SK-N-SH (cell line): Measurements from ENCODE around the gene TUFT1. TPM values are rescaled to one million over a fixed set of nuclear protein-coding genes. Genes with fewer than 3 reads are reported as not detected.

ENCODE experiments used
- CTCF ChIA-PET: fragments of 300-600, 350-600 bp; formaldehyde crosslinking; extraction: SDS; loops from one replicate; lab custom pipeline; 2021; lab: Yijun Ruan, JAX
- POLR2A ChIA-PET: fragments of 350-600 bp; sonication (Branson Sonifier 250); formaldehyde crosslinking; extraction: SDS; loops from one replicate; lab custom pipeline; 2020; ENCODE audit warnings: antibody characterized with exemption, inconsistent platforms; lab: Yijun Ruan, JAX
- DNase-seq: peaks from one replicate; pipeline ENCODE4 v3.0.0; 2012
- H2AFZ ChIP-seq: fragments of 200-600 bp; sonication (generic); 2 replicates; pipeline ENCODE4 v1.8.1; 2016; ENCODE audit warnings: antibody characterized with exemption, mild to moderate bottlenecking, low read depth
- H3F3A ChIP-seq: fragments of 200-600 bp; sonication (generic); replicated peaks from 2 replicates; pipeline ENCODE3; 2016; ENCODE audit warnings: antibody characterized with exemption, mild to moderate bottlenecking; ENCODE audit not compliant: insufficient read depth
- H3K27ac ChIP-seq, 2 experiments: fragments of 200-500 bp in 1 of 2; fragments of 200-600 bp in 1 of 2; sonication (Bioruptor generic) in 1 of 2; sonication (generic), shearing (Covaris generic) in 1 of 2; 2 replicates each; pipeline versions ENCODE4 v1.5.1 to v1.6.1; 2014 to 2016; ENCODE audit warnings: low read depth in 2 of 2, inconsistent platforms in 1 of 2, low read length in 1 of 2, mild to moderate bottlenecking in 1 of 2, mixed read lengths in 1 of 2
- H3K27me3 ChIP-seq: fragments of 200-600 bp; sonication (generic), shearing (Covaris generic); 2 replicates; pipeline ENCODE4 v1.6.1; 2016; ENCODE audit warnings: mixed run types; ENCODE audit not compliant: insufficient read depth
- H3K36me3 ChIP-seq, 2 experiments: fragments of 200-500 bp in 1 of 2; fragments of 200-600 bp in 1 of 2; sonication (Bioruptor generic) in 1 of 2; sonication (generic) in 1 of 2; replicated peaks in 1 of 2; 2 replicates each; pipeline versions ENCODE3 to v1.5.1; 2014 to 2016; ENCODE audit warnings: low read length in 1 of 2, mild to moderate bottlenecking in 1 of 2; ENCODE audit not compliant: insufficient read depth in 2 of 2, control insufficient read depth in 1 of 2
- H3K4me1 ChIP-seq, 2 experiments: fragments of 200-500 bp in 1 of 2; fragments of 200-600 bp in 1 of 2; sonication (Bioruptor generic) in 1 of 2; sonication (generic), shearing (Covaris generic) in 1 of 2; 2 replicates each; pipeline versions ENCODE4 v1.5.1 to v1.6.1; 2014 to 2016; ENCODE audit warnings: low read depth in 1 of 2, low read length in 1 of 2, mixed run types in 1 of 2; ENCODE audit not compliant: insufficient read depth in 2 of 2, control insufficient read depth in 1 of 2
- H3K4me2 ChIP-seq: fragments of 200-600 bp; sonication (generic), shearing (Covaris generic); 2 replicates; pipeline ENCODE4 v1.6.1; 2017; ENCODE audit warnings: mixed run types
- H3K4me3 ChIP-seq, 2 experiments: fragments of 200-500 bp in 1 of 2; fragments of 200-600 bp in 1 of 2; sonication (Bioruptor generic) in 1 of 2; sonication (generic), shearing (Covaris generic) in 1 of 2; 2 replicates each; pipeline versions ENCODE4 v1.5.1 to v1.8.1; 2014 to 2016; ENCODE audit warnings: low read depth in 2 of 2, inconsistent platforms in 1 of 2, low read length in 1 of 2, mild to moderate bottlenecking in 1 of 2, mixed read lengths in 1 of 2, moderate library complexity in 1 of 2
- H3K79me2 ChIP-seq: fragments of 200-600 bp; sonication (generic); 2 replicates; pipeline ENCODE4 v1.8.1; 2017; ENCODE audit warnings: mild to moderate bottlenecking; ENCODE audit not compliant: insufficient read depth
- H3K9ac ChIP-seq: fragments of 200-600 bp; sonication (generic); 2 replicates; pipeline ENCODE4 v1.6.1; 2017; ENCODE audit warnings: mixed run types
- H3K9me2 ChIP-seq: fragments of 200-600 bp; sonication (generic); 2 replicates; pipeline ENCODE4 v1.6.1; 2017; ENCODE audit warnings: mixed run types
- H3K9me3 ChIP-seq: fragments of 200-600 bp; sonication (generic); 2 replicates; pipeline ENCODE4 v1.6.1; 2017; ENCODE audit warnings: mixed run types, mild to moderate bottlenecking, moderate library complexity
- H4K20me1 ChIP-seq: fragments of 200-600 bp; sonication (generic); 2 replicates; pipeline ENCODE4 v1.6.1; 2017; ENCODE audit warnings: mild to moderate bottlenecking, mixed run types; ENCODE audit not compliant: insufficient read depth
- CTCF ChIP-seq: fragments of 200-600 bp; sonication (generic); IDR thresholded peaks from 2 replicates; pipeline ENCODE4 v1.6.1; 2017; ENCODE audit warnings: antibody characterized with exemption, mild to moderate bottlenecking, moderate library complexity
- EP300 ChIP-seq, 2 experiments: IDR thresholded peaks; 2 replicates each; pipeline versions ENCODE4 v1.4.0 to v1.6.1; 2012; ENCODE audit warnings: borderline replicate concordance in 1 of 2, low read depth in 1 of 2, low read length in 1 of 2
- EZH2phosphoT487 ChIP-seq: fragments of 200-600 bp; sonication (generic); IDR thresholded peaks from 2 replicates; pipeline ENCODE4 v1.6.1; 2017; ENCODE audit warnings: low read depth, mixed run types, mild to moderate bottlenecking, antibody characterized with exemption, moderate library complexity, borderline replicate concordance
- FOXJ3 ChIP-seq: sonication (generic); formaldehyde crosslinking; IDR thresholded peaks from 2 replicates; pipeline ENCODE4 v1.5.1; 2020; ENCODE audit warnings: mild to moderate bottlenecking, missing genetic modification reagents
- FOXM1 ChIP-seq: IDR thresholded peaks from 2 replicates; pipeline ENCODE4 v1.4.0; 2012; ENCODE audit warnings: low read depth, mild to moderate bottlenecking
- GABPA ChIP-seq: IDR thresholded peaks from 2 replicates; pipeline ENCODE4 v1.4.0; 2012; ENCODE audit warnings: low read depth, mild to moderate bottlenecking
- GATA2 ChIP-seq: sonication (generic); formaldehyde crosslinking; IDR thresholded peaks from 2 replicates; pipeline ENCODE4 v1.5.0; 2020; ENCODE audit warnings: mild to moderate bottlenecking, missing genetic modification reagents
- JUND ChIP-seq: IDR thresholded peaks from 2 replicates; pipeline ENCODE4 v1.4.0; 2012
- MXI1 ChIP-seq: IDR thresholded peaks from 2 replicates; pipeline ENCODE4 v1.6.1; 2012; ENCODE audit warnings: mild to moderate bottlenecking, low read depth, low read length, improper control_type of control experiment
- NRF1 ChIP-seq: IDR thresholded peaks from 2 replicates; pipeline ENCODE4 v1.6.1; 2012; ENCODE audit warnings: low read depth, mild to moderate bottlenecking, low read length
- POLR2AphosphoS5 ChIP-seq: IDR thresholded peaks from 2 replicates; pipeline ENCODE4 v1.6.1; 2012; ENCODE audit warnings: low read depth, low read length
- RCOR1 ChIP-seq: fragments of 150-350 bp; IDR thresholded peaks from 2 replicates; pipeline ENCODE4 v1.6.1; 2017; ENCODE audit warnings: antibody characterized with exemption, low read length
- SIN3A ChIP-seq: IDR thresholded peaks from 2 replicates; pipeline ENCODE4 v1.6.1; 2012; ENCODE audit warnings: low read depth, mild to moderate bottlenecking, low read length, moderate library complexity, borderline replicate concordance
- TAF1 ChIP-seq: IDR thresholded peaks from 2 replicates; pipeline ENCODE4 v1.6.1; 2012; ENCODE audit warnings: low read depth, mild to moderate bottlenecking, low read length, moderate library complexity, borderline replicate concordance
- TCF12 ChIP-seq: IDR thresholded peaks from 2 replicates; pipeline ENCODE4 v1.4.0; 2012
- TEAD4 ChIP-seq: IDR thresholded peaks from 2 replicates; pipeline ENCODE4 v1.4.0; 2012; ENCODE audit warnings: mild to moderate bottlenecking, borderline replicate concordance; ENCODE audit not compliant: insufficient read depth
- YY1 ChIP-seq: IDR thresholded peaks from 2 replicates; pipeline ENCODE4 v1.4.0; 2012; ENCODE audit warnings: low read depth, mild to moderate bottlenecking
- WGBS: methylation state at CpG from one replicate; pipeline ENCODE4 v1.1.6; 2017; ENCODE audit warnings: low lambda C conversion rate; 5-methylcytosine and 5-hydroxymethylcytosine counted together
- polyA plus RNA-seq, 3 experiments: library from polyadenylated mRNA; depleted of rRNA; stranded (reverse); fragments of >200 nt; gene quantifications; 2 replicates each; pipeline ENCODE4 v1.2.3, GENCODE V29; 2012
- TF ChIP-seq, protein P1 (sequence below): IDR thresholded peaks from 2 replicates; pipeline ENCODE4 v1.4.0; 2012; ENCODE audit warnings: low read depth
- TF ChIP-seq, protein P2 (sequence below): IDR thresholded peaks from 2 replicates; pipeline ENCODE4 v1.4.0; 2012; ENCODE audit warnings: low read depth, borderline replicate concordance
- TF ChIP-seq, protein P3 (sequence below): fragments of 150-350 bp; IDR thresholded peaks from 2 replicates; pipeline ENCODE4 v1.6.1; 2017; ENCODE audit warnings: antibody characterized with exemption, low read length, low read depth, borderline replicate concordance

Gene TUFT1
- polyA plus RNA-seq, 1 of the 3 experiments (the other 2 are of a cell fraction) = 20.6 TPM

GRCh38 chr1:151621351-151621750 is 81.2 kb downstream of the TUFT1 start:
- H3K79me2 ChIP-seq = peaks cover 97% of the 10 kb centered on the region

DNA sequence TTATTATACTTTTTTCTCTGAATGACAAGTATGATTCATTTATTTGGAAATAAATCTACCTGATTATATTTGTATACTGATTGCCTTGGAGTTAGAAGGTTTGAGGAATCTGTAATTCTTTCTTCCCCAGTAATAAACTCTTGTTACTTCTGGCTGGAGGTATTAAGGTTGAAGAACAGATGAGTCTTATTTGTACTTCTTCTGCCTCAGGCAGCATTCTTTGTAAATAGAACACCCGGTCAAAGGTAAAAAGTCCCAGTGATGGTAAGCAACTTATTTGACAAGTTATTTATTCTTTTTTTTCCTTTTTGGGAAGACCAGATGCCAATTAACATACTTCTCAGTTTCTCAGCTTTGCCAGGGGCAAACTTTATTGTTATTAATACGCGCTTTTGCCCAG is 84.7 kb downstream of the TUFT1 start:
- peaks cover 93% of the 10 kb centered on the region for H3K79me2 ChIP-seq
- no peaks in the 10 kb centered on the region for H3K9me3 ChIP-seq
- H2AFZ ChIP-seq = no peak overlapping the region
- CTCF ChIA-PET = interaction anchor here (1.4 kb wide), 1 partner anchor 31 kb away, joined by 3 read pairs; no protein-coding TSS in a partner anchor
- WGBS = 94% methylated on average over 3 of the region's 3 CpGs
- peaks cover 5 to 6% of the 10 kb centered on the region in 2 experiments; a peak in 3 of 4 replicates for H3K4me1 ChIP-seq
- DNase-seq = no peak
- H3K9ac ChIP-seq = no peak overlapping the region
- H3K9me2 ChIP-seq = no peaks in the 10 kb centered on the region
- no peak overlapping the region for H3K4me2 ChIP-seq
- peaks cover 6 to 17% of the 10 kb centered on the region in 2 experiments for H3K36me3 ChIP-seq
- H3F3A ChIP-seq = peaks cover 3% of the 10 kb centered on the region
- POLR2A ChIA-PET = no interaction called here
- peaks cover 20% of the 10 kb centered on the region for H4K20me1 ChIP-seq
- H3K27me3 ChIP-seq = no peaks in the 10 kb centered on the region
- H3K4me3 ChIP-seq = no peak overlapping the region
- no peak overlapping the region for H3K27ac ChIP-seq
- TF ChIP-seq TCF12 (no peak), CTCF (no peak), NRF1 (no peak), GATA2 (CRISPR knock-in tag) (no peak), EP300 (IDR thresholded peaks at IDR 0.05; ENCODE audit: borderline replicate concordance in 1 of 2, low read depth in 1 of 2, low read length in 1 of 2) (no peak), RCOR1 (no peak), SIN3A (no peak), TAF1 (no peak)
- TF ChIP-seq, protein P1, sequence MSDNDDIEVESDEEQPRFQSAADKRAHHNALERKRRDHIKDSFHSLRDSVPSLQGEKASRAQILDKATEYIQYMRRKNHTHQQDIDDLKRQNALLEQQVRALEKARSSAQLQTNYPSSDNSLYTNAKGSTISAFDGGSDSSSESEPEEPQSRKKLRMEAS = no peak
- TF ChIP-seq, protein P2, sequence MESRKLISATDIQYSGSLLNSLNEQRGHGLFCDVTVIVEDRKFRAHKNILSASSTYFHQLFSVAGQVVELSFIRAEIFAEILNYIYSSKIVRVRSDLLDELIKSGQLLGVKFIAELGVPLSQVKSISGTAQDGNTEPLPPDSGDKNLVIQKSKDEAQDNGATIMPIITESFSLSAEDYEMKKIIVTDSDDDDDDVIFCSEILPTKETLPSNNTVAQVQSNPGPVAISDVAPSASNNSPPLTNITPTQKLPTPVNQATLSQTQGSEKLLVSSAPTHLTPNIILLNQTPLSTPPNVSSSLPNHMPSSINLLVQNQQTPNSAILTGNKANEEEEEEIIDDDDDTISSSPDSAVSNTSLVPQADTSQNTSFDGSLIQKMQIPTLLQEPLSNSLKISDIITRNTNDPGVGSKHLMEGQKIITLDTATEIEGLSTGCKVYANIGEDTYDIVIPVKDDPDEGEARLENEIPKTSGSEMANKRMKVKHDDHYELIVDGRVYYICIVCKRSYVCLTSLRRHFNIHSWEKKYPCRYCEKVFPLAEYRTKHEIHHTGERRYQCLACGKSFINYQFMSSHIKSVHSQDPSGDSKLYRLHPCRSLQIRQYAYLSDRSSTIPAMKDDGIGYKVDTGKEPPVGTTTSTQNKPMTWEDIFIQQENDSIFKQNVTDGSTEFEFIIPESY = no peak

More at GRCh38 chr1:151621351-151621750, 81.2 kb downstream of the TUFT1 start:
- peaks cover 5% of the 10 kb centered on the region for H3F3A ChIP-seq
- no peak for TF ChIP-seq SIN3A
- TF ChIP-seq FOXM1 = no peak
- no peak for TF ChIP-seq TEAD4
- TF ChIP-seq JUND = no peak
- no peak for TF ChIP-seq CTCF
- TF ChIP-seq NRF1 = no peak
- no peak for TF ChIP-seq RCOR1
- TF ChIP-seq TAF1 = no peak
- TF ChIP-seq GATA2 (CRISPR knock-in tag) = no peak
- TF ChIP-seq, protein P3, sequence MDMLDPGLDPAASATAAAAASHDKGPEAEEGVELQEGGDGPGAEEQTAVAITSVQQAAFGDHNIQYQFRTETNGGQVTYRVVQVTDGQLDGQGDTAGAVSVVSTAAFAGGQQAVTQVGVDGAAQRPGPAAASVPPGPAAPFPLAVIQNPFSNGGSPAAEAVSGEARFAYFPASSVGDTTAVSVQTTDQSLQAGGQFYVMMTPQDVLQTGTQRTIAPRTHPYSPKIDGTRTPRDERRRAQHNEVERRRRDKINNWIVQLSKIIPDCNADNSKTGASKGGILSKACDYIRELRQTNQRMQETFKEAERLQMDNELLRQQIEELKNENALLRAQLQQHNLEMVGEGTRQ = no peak
- TF ChIP-seq POLR2AphosphoS5 = no peak
- TF ChIP-seq EZH2phosphoT487 = no peak
- TF ChIP-seq FOXJ3 (CRISPR knock-in tag) = no peak
- no peak for TF ChIP-seq GABPA
- TF ChIP-seq MXI1 = no peak
- no peak for TF ChIP-seq YY1
- TF ChIP-seq TCF12 = no peak; the same call in 1 of the 2 replicates
- TF ChIP-seq, all 33 proteins: peak for 0
- no peaks in the 10 kb centered on the region for H3K9me2 ChIP-seq
- H3K36me3 ChIP-seq = peaks cover 0 to 15% of the 10 kb centered on the region in 2 experiments
- no peak overlapping the region for H3K4me3 ChIP-seq
- no peak overlapping the region for H3K4me2 ChIP-seq
- no peaks in the 10 kb centered on the region for H3K9me3 ChIP-seq
- peaks cover 8 to 16% of the 10 kb centered on the region in 2 experiments for H3K4me1 ChIP-seq
- H3K27ac ChIP-seq = peak overlapping the region in 1 of 2 experiments; percentile 65; a peak in 1 of 4 replicates
- ChIA-PET CTCF (interaction anchor here (1.2 to 1.8 kb wide), 3 partner anchors 15 to 281 kb away, joined by 4 to 5 read pairs (median 5); no protein-coding TSS in a partner anchor), POLR2A (no interaction called here)
- no peak overlapping the region for H3K9ac ChIP-seq
- H2AFZ ChIP-seq = no peak overlapping the region
- no peak for DNase-seq
- peaks cover 29% of the 10 kb centered on the region for H4K20me1 ChIP-seq
- 57% methylated on average over 2 of the region's 2 CpGs for WGBS
- no peaks in the 10 kb centered on the region for H3K27me3 ChIP-seq
